WI38 (cell line): ENCODE data around the gene KLHDC4.
"Not testable (repeated sequence)": the region's sequence is repeated elsewhere in the genome, so short reads cannot be mapped to it uniquely, and the experiment has no call there.

Experiments used
- H3K4me3 ChIP-seq: 2 replicates; pipeline ENCODE4 v1.5.1; 2011; ENCODE audit warnings: low read depth, mild to moderate bottlenecking, control low read depth, low read length
- TF ChIP-seq, protein P1 (sequence below): IDR thresholded peaks from 2 replicates; pipeline ENCODE4 v1.5.1; 2012; ENCODE audit warnings: low read depth, mild to moderate bottlenecking, control low read depth, low read length

Gene KLHDC4

DNA sequence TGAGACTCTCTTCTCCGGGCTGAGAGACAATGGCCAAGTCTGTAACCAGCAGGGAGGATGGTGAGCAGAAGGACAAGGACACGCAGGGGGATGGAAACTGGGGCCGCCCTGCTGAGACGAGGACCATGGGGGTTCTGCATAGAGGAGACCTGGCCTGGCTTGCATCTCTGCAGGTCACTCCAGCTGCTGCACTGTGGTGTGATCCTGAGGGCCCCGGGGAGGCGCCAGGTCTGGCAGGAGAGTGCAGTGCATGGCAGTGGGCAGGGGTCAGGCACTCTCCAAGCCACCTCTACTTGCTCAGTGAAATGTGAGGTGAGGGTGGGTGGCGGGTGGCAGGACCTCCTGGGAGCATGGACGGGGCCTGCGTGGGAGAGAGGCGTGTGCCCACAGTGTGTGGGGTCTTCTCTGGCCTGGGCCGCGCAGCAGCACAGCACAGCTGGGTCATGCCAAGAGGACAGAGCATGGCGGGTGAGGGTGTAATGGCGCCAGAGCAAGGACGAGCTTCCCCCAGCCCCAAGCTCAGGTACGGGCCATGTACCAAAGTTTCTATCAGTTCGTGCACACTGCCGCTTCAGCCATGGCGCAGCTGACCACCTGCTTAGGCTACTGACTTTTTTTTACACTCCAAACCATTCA, 43.1 kb downstream of the KLHDC4 start:
- TF ChIP-seq, protein P1, sequence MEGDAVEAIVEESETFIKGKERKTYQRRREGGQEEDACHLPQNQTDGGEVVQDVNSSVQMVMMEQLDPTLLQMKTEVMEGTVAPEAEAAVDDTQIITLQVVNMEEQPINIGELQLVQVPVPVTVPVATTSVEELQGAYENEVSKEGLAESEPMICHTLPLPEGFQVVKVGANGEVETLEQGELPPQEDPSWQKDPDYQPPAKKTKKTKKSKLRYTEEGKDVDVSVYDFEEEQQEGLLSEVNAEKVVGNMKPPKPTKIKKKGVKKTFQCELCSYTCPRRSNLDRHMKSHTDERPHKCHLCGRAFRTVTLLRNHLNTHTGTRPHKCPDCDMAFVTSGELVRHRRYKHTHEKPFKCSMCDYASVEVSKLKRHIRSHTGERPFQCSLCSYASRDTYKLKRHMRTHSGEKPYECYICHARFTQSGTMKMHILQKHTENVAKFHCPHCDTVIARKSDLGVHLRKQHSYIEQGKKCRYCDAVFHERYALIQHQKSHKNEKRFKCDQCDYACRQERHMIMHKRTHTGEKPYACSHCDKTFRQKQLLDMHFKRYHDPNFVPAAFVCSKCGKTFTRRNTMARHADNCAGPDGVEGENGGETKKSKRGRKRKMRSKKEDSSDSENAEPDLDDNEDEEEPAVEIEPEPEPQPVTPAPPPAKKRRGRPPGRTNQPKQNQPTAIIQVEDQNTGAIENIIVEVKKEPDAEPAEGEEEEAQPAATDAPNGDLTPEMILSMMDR, result no peak
- H3K4me3 ChIP-seq, result no peak overlapping the region

DNA sequence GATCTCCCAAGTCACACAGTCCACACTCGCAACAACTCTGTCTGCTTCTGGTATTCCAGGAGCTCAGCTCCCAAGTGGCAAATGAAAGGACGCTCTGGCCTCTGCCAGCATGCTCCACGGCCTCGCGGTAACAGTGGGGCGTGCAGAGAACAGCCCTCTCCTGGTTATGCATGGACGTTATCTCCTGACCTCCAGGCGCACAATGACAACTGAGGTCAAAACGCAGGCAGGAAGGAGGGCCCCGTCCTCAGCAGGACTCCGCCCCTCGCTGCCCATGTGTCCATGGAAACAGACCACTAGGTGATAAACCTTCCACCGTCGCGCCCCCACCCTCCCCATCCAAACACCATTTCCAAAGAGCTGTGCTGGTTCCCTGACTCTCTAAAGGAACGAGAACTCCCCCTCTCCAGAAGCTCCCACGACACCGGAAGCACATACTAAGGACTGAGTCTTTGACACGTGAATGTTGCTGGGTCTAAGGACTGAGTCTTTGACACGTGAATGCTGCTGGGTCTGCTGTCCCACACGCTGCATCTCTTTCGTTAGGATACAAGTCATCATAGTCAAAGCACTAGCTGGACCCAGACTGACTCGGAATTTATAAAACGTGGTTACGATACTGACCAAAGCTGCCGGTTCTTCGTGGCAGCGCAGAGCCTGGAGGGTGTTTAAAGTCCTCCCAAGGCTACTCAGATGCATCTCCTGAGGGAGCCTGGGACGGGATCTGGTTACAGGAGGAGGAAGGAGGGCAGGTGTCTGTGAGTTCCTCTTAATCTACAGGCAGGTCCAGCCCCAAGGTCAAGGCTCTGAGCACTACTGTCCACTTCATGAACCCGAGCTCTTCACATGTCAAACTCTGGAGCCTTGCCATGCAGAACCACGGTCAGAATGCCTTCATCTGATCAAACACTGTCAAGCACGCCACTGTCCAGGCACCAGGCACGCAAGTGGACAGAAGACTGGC, 43.9 kb downstream of the KLHDC4 start:
- no peak overlapping the region for H3K4me3 ChIP-seq
- TF ChIP-seq, protein P1, result no peak

DNA sequence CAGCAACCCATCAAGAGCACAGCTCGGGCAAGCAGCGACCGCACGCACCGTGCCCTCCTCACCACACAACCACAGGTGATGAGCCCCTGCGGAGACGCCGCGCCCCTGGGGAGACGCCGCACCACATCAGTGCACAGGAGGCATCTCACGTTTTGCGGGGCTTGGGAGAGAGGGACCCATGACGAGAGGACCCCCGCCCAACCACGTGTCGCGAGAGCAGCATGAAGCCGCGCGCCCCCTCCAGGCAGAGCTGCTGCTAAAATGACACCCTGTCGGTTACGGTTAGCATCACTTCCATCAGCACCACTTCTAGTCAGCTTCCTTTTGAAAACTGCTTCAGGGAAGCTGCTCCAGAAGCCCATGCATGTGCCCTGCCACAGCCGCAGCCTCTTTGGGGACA, 45.3 kb downstream of the KLHDC4 start:
- H3K4me3 ChIP-seq, result no peak overlapping the region
- TF ChIP-seq, protein P1, result no peak

DNA sequence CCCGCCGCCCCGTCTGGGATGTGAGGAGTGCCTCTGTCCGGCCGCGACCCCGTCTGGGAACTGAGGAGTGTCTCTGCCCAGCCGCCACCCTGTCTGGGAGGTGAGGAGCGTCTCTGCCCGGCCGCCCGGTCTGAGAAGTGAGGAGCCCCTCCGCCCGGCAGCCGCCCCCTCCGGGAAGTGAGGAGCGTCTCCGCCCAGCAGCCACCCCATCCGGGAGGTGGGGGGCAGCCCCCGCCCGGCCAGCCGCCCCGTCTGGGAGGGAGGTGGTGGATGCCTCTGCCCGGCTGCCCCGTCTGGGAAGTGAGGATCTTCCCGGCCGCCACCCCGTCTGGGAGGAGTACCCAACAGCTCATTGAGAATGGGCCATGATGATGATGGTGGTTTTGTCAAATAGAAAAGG, 47.0 kb downstream of the KLHDC4 start:
- not testable (repeated sequence) for H3K4me3 ChIP-seq

DNA sequence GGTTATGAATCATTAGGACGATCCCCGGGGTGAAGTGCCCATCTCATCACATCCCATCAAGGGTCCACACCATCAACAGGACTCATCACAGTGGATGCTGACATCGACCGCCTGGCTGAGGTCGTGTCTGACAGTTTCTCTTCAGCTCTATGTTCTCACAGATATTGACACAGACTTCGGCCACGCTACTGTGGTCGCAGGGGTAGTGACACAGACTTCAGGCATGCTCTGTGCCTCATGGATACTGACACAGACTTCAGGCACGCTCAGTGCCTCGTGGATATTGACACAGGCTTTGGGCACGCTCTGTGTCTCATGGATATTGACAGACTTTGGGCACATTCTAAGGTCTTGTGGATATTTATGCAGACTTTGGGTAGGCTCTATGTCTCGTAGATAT, 50.1 kb downstream of the KLHDC4 start:
- no peak overlapping the region for H3K4me3 ChIP-seq
- TF ChIP-seq, protein P1, result no peak

DNA sequence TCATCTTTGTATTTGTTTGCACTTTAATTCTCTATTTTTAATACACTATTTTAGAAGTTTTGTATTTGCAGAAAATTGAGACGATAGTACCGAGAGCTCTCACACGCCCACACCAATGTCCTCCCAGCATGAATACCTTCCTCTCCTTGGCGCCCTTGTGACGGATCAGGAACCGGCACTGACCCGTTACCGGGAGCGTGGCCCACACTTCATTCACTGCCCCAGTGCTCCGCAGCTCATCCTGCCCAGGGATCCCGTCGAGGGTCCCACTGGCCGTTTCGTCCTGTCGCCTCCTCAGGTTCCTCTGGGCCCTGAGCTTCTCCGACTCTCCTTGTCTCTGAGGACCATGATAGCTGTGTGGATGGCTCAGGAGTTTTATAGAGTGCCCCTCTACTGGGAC, 50.6 kb downstream of the KLHDC4 start:
- TF ChIP-seq, protein P1, result no peak
- no peak overlapping the region for H3K4me3 ChIP-seq

DNA sequence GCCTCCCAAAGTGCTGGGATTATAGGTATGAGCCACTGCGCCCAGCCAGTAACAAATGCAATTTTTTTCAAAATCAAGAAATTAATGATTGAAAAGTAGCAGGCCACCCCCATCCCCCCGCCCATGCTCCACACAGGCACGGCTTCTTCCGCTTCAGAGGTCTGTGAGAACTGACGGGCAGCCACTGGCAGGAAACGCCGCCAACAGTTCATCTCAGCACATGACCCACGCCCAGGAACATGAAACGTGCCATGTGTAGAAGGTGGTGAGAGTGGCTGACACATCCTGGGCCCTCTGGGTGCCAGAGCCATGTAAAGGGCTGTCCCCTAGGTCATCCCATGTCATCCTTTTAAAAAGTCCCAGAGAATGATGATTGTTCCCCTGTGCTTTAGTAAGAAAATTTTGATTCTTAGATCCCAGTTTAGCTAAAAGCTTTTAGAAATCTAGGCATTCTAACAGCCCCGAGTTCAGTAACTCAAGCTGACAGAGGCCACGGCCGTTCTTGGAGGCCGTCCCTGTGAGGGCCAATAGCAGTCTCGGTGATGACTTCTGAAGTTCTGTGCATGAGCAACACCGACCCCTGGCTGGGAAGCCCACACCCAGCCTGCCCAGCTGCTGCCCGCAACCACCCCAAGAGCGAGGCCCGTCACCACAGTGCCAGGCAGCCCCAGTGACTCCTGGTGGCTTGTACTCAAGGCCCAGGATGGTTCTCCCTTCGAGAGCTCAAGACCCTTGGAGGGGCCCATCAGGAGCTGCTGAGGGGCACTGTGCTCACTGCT, 52.1 kb downstream of the KLHDC4 start:
- no peak overlapping the region for H3K4me3 ChIP-seq
- TF ChIP-seq, protein P1, result no peak
